Neutrophil (primary cell): ENCODE results near the gene OSBPL8.

Source experiments
- H3K27ac ChIP-seq: fragments of 200-600 bp; sonication (generic); 2 replicates; pipeline ENCODE4 v1.5.1; 2016; ENCODE audit warnings: mild to moderate bottlenecking, moderate library complexity
- H3K27me3 ChIP-seq: fragments of 200-600 bp; sonication (generic); 2 replicates; pipeline ENCODE4 v1.6.0; 2016; ENCODE audit warnings: mild to moderate bottlenecking
- H3K36me3 ChIP-seq: fragments of 200-600 bp; sonication (generic); 2 replicates; pipeline ENCODE4 v1.5.1; 2017
- H3K4me1 ChIP-seq, 2 experiments: fragments of 200-600 bp in 1 of 2; sonication (generic) in 1 of 2; 1 replicate in 1 of 2; 2 replicates in 1 of 2; pipeline versions ENCODE4 v1.5.1 to v1.6.1; 2013 to 2016; ENCODE audit warnings: low read depth in 1 of 2, low read length in 1 of 2, mild to moderate bottlenecking in 1 of 2, moderate library complexity in 1 of 2; ENCODE audit not compliant: control insufficient read depth in 1 of 2, insufficient read depth in 1 of 2
- H3K4me3 ChIP-seq, 2 experiments: fragments of 200-600 bp in 1 of 2; sonication (generic) in 1 of 2; 1 replicate in 1 of 2; 2 replicates in 1 of 2; pipeline ENCODE4 v1.5.1; 2013 to 2016; ENCODE audit warnings: low read depth in 1 of 2, low read length in 1 of 2, mild to moderate bottlenecking in 1 of 2, moderate library complexity in 1 of 2
- H3K9me3 ChIP-seq: fragments of 200-600 bp; sonication (generic); 2 replicates; pipeline ENCODE4 v1.5.1; 2016
- TF ChIP-seq, protein P1 (sequence below): fragments of 200-600 bp; sonication (generic); IDR thresholded peaks from 2 replicates; pipeline ENCODE4 v1.5.1; 2016; ENCODE audit warnings: antibody characterized with exemption

The OSBPL8 gene

DNA sequence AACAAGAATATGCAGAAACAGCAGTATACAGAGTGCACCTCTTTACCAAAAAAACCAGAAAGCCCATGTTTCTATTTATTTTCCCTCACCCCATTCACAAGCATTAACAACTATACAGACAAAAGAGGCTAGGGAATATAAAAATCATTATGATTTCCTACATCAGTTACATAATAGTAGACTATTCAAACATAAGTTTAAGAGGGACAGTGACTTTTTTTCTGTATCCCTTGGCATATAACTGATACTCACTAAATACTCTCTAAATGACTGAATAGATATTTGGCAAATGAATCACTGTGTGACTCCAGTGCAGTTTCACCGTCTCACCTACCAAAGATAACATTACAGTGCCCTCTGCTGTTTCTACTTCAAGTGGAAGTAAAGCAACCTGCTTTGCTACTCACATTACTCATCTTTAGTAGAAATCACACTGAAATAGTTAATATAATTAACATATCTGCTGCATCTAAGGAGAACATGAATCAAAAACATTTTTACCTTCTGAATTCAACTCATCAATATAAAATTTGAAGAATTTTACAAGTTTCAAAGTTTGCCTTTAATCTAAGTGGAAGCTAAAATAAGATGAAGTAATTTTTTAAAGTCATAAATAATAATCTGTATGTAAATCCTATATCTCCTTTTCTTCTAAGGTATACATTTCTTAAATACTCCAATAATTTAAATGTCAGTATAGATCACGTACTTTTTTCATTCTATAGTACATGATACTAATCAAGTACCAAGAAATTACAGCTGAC, 103.8 kb downstream of the OSBPL8 start:
- Histone ChIP-seq H3K27ac (no peak overlapping the region), H3K27me3 (no peaks in the 10 kb centered on the region), H3K4me3 (no peak overlapping the region), H3K9me3 (no peaks in the 10 kb centered on the region), H3K36me3 (no peaks in the 10 kb centered on the region), H3K4me1 (peaks cover 6 to 8% of the 10 kb centered on the region in 2 experiments)
- TF ChIP-seq, protein P1, sequence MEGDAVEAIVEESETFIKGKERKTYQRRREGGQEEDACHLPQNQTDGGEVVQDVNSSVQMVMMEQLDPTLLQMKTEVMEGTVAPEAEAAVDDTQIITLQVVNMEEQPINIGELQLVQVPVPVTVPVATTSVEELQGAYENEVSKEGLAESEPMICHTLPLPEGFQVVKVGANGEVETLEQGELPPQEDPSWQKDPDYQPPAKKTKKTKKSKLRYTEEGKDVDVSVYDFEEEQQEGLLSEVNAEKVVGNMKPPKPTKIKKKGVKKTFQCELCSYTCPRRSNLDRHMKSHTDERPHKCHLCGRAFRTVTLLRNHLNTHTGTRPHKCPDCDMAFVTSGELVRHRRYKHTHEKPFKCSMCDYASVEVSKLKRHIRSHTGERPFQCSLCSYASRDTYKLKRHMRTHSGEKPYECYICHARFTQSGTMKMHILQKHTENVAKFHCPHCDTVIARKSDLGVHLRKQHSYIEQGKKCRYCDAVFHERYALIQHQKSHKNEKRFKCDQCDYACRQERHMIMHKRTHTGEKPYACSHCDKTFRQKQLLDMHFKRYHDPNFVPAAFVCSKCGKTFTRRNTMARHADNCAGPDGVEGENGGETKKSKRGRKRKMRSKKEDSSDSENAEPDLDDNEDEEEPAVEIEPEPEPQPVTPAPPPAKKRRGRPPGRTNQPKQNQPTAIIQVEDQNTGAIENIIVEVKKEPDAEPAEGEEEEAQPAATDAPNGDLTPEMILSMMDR = no peak

DNA sequence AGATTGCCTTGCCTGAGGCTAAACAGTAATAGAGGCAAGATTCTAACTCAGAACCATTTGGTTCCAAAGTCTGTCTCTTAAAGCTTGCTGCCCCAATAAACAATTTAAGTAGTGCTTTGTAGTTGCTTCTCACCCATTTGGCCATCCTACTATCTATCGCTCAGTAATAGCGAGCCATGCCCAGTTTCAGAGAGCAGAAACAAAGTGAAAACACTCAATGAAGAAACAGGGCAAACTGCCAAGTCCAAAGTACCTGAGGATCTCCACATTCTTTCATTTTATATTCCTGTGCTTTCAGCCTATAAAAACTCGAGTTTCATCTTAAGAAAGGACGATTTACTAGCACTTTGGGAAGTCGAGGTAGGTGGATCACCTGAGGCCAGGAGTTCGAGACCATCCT, 108.0 kb downstream of the OSBPL8 start:
- Histone ChIP-seq H3K27me3 (no peaks in the 10 kb centered on the region), H3K4me3 (no peak overlapping the region), H3K36me3 (peaks cover 11% of the 10 kb centered on the region), H3K4me1 (peaks cover 0 to 4% of the 10 kb centered on the region in 2 experiments), H3K27ac (peak overlapping the region; percentile 18), H3K9me3 (no peaks in the 10 kb centered on the region)
- TF ChIP-seq, protein P1 = no peak

DNA sequence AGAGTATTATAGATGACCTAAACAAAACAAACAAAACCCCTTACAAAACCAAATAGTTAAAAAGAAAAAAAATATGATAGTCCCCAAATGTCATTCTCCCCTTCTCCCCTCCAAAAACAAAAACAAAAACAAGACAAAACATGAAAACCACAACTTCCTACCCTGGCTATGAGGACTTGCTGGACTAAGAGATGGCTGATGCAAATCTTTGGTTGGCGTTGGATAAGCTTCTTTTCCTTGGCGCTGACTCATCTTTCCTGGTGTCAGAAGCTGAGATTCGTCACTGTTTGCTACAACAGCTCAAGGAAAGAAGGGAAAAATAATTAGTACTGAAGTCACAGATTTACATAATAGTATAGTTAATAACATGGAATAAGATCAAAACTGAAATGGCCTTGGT, 108.9 kb downstream of the OSBPL8 start:
- TF ChIP-seq, protein P1 = no peak
- Histone ChIP-seq H3K4me1 (peaks cover 0 to 4% of the 10 kb centered on the region in 2 experiments), H3K4me3 (no peak overlapping the region), H3K27ac (peak overlapping the region; percentile 18), H3K9me3 (no peaks in the 10 kb centered on the region), H3K36me3 (peaks cover 11% of the 10 kb centered on the region), H3K27me3 (no peaks in the 10 kb centered on the region)

DNA sequence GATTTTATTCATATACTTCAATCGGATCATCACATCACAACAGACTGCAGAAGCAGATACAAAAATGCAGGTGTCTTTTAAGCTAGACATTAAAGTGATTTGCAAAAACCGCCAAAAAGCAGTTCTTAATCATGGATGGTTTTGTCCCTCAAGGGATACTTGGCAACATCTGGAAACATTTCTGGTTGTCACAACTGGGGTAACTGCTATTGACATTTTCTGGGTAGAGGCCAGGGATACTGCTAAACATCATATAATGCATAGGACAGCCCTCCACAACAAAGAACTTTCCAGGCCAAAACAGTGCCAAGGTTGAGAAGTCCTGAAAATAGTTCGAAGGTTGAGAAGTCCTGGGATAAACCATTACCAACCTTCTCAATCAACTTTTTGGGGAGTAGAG, 109.6 kb downstream of the OSBPL8 start:
- Histone ChIP-seq H3K36me3 (peaks cover 11% of the 10 kb centered on the region), H3K4me3 (no peak overlapping the region), H3K4me1 (peaks cover 0 to 4% of the 10 kb centered on the region in 2 experiments), H3K27me3 (no peaks in the 10 kb centered on the region), H3K27ac (peak overlapping the region; percentile 38), H3K9me3 (no peaks in the 10 kb centered on the region)
- TF ChIP-seq, protein P1 = no peak

DNA sequence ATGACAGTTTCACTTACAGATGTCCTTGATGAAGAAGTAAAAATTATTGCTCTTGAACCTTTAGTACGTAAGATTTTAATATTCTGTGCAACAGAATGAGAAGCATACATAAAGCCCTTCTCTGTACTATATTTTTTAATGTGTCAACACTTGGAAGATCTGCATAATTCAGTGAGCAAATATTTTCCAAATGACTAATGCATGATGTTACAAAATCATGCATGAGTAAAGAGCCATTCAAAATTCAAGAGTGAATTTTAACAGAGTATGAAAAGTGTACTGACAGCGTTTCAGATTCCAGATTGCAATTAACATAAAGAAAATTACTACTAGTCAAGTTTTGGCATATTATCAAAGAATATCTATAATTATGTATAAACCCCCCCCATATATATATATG, 110.0 kb downstream of the OSBPL8 start:
- H3K4me3 ChIP-seq = no peak overlapping the region
- H3K9me3 ChIP-seq = no peaks in the 10 kb centered on the region
- TF ChIP-seq, protein P1 = no peak
- peaks cover 11% of the 10 kb centered on the region for H3K36me3 ChIP-seq
- H3K27ac ChIP-seq = peak overlapping the region; percentile 38
- peaks cover 0 to 4% of the 10 kb centered on the region in 2 experiments for H3K4me1 ChIP-seq
- no peaks in the 10 kb centered on the region for H3K27me3 ChIP-seq
